Lower leg skin (tissue), 3 donors: ENCODE data around the gene WIPI1.

Experiments used
- CTCF ChIP-seq, 3 donors: fragments of 450-650 bp; IDR thresholded peaks; one replicate each; pipeline ENCODE4 v1.5.1; 2016; ENCODE audit warnings: antibody characterized with exemption in 3 of 3, mild to moderate bottlenecking in 3 of 3, moderate library complexity in 2 of 3
- POLR2A ChIP-seq, 2 donors: fragments of 450-650 bp; IDR thresholded peaks; one replicate each; pipeline ENCODE4 v1.6.1; 2016 to 2017; ENCODE audit warnings: antibody characterized with exemption in 2 of 2, mild to moderate bottlenecking in 1 of 2, moderate library complexity in 1 of 2

DNA sequence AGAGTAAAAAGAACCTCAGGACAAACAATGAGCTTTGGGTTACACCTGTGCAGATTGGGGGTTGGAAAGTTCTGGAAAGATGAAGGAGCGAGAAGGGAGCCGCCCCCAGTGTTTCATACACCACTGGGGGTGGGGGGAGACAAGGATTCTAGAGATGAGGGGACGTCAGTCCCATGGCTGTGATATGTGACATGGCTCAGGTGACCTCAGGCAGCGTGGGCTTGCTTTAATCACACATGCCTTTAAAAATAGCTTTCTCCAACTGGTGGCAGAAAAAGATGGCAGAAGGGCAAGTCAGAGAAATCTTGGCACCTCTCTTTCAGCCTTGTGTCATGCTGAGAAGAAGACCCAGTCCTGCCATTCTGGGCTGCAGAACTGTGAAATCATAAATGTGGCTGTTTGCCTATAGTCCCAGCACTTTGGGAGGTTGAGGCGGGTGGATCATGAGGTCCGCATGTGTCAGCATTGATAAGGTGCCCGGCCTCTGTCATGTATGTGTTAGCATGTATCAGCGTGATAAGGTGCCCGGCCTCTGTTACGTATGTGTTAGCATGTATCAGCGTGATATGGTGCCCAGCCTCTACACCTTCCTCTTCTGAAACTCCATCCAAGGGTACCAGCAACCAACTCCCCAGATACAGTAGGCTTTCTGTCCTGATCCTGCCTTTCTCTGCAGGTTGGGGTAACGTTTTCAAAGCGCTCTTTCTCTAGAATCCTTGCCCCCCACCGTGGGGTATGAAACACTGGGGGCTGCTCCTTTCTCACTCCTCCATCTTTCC, 25.0 kb downstream of the WIPI1 start:
- TF ChIP-seq CTCF (IDR thresholded peaks at IDR 0.05) (no peak), POLR2A (IDR thresholded peaks at IDR 0.05) (no peak)
